Measurements from ENCODE around the gene NELFB. TPM values are rescaled to one million over a fixed set of nuclear protein-coding genes. Genes with fewer than 3 reads are reported as not detected.

NELFB gene
- polyA plus RNA-seq, 1 donor from 2014 or later, result 64.7 TPM

DNA sequence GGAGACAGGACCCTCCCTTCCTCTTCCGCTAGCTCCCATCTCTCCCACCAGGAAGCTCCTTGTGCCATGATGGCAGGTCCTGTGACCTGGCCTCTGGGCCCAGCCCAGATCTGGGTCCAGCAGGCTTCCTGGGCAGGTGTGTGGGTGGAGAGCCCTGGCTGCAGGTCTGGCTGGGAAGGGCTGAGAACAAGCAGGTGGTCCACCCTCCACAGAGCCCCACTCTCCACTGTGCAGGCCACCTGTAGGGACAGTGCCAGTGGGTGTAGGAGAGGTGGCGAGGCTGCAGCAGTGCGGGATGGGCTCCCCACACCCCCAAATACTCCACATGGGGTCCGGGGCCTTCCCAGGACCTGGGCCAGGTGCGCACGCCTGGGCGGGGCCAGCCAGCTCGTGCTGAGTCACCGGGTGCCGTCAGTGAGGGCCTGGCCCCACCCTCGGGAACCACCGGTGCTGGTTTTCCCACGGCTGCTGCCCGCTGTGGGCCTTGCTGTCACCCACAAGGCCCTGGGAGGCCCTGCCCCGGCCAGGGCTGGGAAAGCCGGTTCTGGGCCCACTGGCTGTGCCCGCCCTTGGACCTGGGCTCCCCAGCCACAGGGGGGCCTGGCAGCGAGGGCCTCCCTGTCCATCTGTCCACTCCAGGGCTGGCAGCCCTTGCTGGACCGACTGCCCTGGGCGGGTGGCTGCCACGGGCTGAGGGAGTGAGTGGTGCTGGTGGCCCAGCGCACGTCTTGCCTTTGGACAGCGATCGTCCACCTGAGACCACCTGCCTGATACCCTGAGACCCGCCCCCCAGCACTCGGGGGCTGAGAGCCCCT is 56.3 kb downstream of the NELFB start:
- H3K27ac ChIP-seq (ENCODE audit: low read length), result no peak overlapping the region

DNA sequence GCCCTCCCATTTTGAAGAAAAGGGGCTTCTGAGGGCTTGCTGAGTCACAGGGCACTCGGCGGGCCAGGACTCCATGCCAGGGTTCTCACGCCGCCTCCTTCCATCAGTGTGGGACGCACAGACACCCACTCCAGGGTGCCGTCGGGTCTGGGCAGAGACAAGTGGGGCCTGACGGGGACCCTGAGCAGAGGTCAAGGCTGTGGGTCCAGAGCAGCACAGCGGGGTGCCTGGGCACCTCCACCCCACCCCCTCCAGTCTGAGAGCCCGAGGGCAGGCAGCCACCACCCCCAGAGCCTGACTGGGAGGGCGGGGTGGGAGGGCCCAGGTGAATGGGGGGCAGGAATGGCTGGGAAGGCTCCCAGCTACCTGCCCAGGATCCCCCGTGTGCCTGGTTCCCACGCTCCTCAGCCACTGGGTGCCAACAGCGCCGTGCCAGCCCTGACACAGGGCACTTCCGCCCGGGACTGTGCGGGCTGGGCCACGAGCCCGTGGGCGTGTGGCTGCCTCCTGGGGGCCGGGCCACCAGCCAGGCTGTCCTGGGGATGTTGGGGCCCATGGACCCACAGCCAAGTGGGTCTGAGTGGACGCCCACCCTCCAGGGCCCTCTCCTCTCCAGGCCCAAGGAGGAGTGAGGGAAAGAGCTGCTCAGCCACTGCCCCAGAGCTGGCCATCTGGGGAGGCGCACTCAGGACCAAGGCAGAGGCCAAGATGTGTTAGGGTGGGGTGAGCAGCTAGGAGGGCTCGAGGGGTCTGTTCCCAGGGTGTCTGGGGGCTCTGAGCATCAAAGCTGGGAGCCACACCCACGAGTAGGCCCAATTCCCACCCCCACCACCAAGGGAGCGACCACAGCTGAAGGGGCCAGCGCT is 57.1 kb downstream of the NELFB start:
- Histone ChIP-seq H3K9me2 (ENCODE audit: insufficient read depth, low read length) (no peaks in the 10 kb centered on the region), H3K9ac (ENCODE audit: low read length) (no peak overlapping the region), H4K20me1 (ENCODE audit: insufficient read depth) (no peaks in the 10 kb centered on the region), H3K36me3 (ENCODE audit: insufficient read depth, low read length) (no peaks in the 10 kb centered on the region), H3K4me3 (ENCODE audit: low read length) (no peak overlapping the region), H3K9me3 (ENCODE audit: low read length) (no peaks in the 10 kb centered on the region), H3F3A (ENCODE audit: insufficient read depth, low read length, poor library complexity, severe bottlenecking) (no peaks in the 10 kb centered on the region), H3K79me2 (replicated peaks; ENCODE audit: insufficient read depth, low read length) (no peaks in the 10 kb centered on the region), H3K27me3 (ENCODE audit: insufficient read depth, low read depth, low read length) (no peaks in the 10 kb centered on the region), H3K4me2 (ENCODE audit: low read length) (no peak overlapping the region), H2AFZ (ENCODE audit: low read depth, low read length) (no peak overlapping the region), H3K27ac (ENCODE audit: low read length) (no peak overlapping the region)
- TF ChIP-seq, protein P1, sequence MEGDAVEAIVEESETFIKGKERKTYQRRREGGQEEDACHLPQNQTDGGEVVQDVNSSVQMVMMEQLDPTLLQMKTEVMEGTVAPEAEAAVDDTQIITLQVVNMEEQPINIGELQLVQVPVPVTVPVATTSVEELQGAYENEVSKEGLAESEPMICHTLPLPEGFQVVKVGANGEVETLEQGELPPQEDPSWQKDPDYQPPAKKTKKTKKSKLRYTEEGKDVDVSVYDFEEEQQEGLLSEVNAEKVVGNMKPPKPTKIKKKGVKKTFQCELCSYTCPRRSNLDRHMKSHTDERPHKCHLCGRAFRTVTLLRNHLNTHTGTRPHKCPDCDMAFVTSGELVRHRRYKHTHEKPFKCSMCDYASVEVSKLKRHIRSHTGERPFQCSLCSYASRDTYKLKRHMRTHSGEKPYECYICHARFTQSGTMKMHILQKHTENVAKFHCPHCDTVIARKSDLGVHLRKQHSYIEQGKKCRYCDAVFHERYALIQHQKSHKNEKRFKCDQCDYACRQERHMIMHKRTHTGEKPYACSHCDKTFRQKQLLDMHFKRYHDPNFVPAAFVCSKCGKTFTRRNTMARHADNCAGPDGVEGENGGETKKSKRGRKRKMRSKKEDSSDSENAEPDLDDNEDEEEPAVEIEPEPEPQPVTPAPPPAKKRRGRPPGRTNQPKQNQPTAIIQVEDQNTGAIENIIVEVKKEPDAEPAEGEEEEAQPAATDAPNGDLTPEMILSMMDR (IDR thresholded peaks at IDR 0.05; ENCODE audit: poor library complexity, severe bottlenecking), result no peak
- TF ChIP-seq POLR2AphosphoS5 (IDR thresholded peaks at IDR 0.05), result no peak
- TF ChIP-seq, protein P2, sequence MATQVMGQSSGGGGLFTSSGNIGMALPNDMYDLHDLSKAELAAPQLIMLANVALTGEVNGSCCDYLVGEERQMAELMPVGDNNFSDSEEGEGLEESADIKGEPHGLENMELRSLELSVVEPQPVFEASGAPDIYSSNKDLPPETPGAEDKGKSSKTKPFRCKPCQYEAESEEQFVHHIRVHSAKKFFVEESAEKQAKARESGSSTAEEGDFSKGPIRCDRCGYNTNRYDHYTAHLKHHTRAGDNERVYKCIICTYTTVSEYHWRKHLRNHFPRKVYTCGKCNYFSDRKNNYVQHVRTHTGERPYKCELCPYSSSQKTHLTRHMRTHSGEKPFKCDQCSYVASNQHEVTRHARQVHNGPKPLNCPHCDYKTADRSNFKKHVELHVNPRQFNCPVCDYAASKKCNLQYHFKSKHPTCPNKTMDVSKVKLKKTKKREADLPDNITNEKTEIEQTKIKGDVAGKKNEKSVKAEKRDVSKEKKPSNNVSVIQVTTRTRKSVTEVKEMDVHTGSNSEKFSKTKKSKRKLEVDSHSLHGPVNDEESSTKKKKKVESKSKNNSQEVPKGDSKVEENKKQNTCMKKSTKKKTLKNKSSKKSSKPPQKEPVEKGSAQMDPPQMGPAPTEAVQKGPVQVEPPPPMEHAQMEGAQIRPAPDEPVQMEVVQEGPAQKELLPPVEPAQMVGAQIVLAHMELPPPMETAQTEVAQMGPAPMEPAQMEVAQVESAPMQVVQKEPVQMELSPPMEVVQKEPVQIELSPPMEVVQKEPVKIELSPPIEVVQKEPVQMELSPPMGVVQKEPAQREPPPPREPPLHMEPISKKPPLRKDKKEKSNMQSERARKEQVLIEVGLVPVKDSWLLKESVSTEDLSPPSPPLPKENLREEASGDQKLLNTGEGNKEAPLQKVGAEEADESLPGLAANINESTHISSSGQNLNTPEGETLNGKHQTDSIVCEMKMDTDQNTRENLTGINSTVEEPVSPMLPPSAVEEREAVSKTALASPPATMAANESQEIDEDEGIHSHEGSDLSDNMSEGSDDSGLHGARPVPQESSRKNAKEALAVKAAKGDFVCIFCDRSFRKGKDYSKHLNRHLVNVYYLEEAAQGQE (IDR thresholded peaks at IDR 0.05; ENCODE audit: borderline replicate concordance), result no peak

More for the DNA sequence above, 56.3 kb downstream of the NELFB start:
- no peak for TF ChIP-seq POLR2AphosphoS5 (IDR thresholded peaks at IDR 0.05)
- TF ChIP-seq TAF1 (IDR thresholded peaks at IDR 0.05; ENCODE audit: low read depth), result no peak
- TF ChIP-seq MXI1 (conservative IDR thresholded peaks at IDR 0.05; ENCODE audit: poor library complexity, severe bottlenecking), result no peak
- TF ChIP-seq, protein P1 (IDR thresholded peaks at IDR 0.05; ENCODE audit: poor library complexity, severe bottlenecking), result no peak
- TF ChIP-seq EP300 (conservative IDR thresholded peaks at IDR 0.05; ENCODE audit: poor library complexity, severe bottlenecking), result no peak
- TF ChIP-seq RAD21 (conservative IDR thresholded peaks at IDR 0.05), result no peak
- TF ChIP-seq SMC3 (conservative IDR thresholded peaks at IDR 0.05; ENCODE audit: poor library complexity), result no peak
- TF ChIP-seq EZH2 (IDR thresholded peaks at IDR 0.05; ENCODE audit: borderline replicate concordance, insufficient read depth, low read length, poor library complexity, severe bottlenecking), result no peak
- TF ChIP-seq, protein P2 (IDR thresholded peaks at IDR 0.05; ENCODE audit: borderline replicate concordance), result no peak
- no peak overlapping the region for H3K4me2 ChIP-seq (ENCODE audit: low read length)
- H3K9me2 ChIP-seq (ENCODE audit: insufficient read depth, low read length), result no peaks in the 10 kb centered on the region
- no peak overlapping the region for H2AFZ ChIP-seq (ENCODE audit: low read depth, low read length)
- H4K20me1 ChIP-seq (ENCODE audit: insufficient read depth), result no peaks in the 10 kb centered on the region
- no peak overlapping the region for H3K9ac ChIP-seq (ENCODE audit: low read length)
- no peaks in the 10 kb centered on the region for H3K27me3 ChIP-seq (ENCODE audit: insufficient read depth, low read depth, low read length)
- no peaks in the 10 kb centered on the region for H3K79me2 ChIP-seq (replicated peaks; ENCODE audit: insufficient read depth, low read length)
- no peaks in the 10 kb centered on the region for H3F3A ChIP-seq (ENCODE audit: insufficient read depth, low read length, poor library complexity, severe bottlenecking)
- no peak overlapping the region for H3K4me3 ChIP-seq (ENCODE audit: low read length)
- no peaks in the 10 kb centered on the region for H3K36me3 ChIP-seq (ENCODE audit: insufficient read depth, low read length)
- H3K9me3 ChIP-seq (ENCODE audit: low read length), result no peaks in the 10 kb centered on the region
